Measurements from ENCODE around the gene CYTH2. TPM values are rescaled to one million over a fixed set of nuclear protein-coding genes. Genes with fewer than 3 reads are reported as not detected.

The CYTH2 gene
- total RNA-seq, 1 donor = 66.2 TPM

- Histone ChIP-seq H3K4me2 (ENCODE audit: insufficient read depth, low read length) (no peak overlapping the region), H3K4me3 (ENCODE audit: insufficient read depth, low read length) (no peak overlapping the region), H4K20me1 (ENCODE audit: insufficient read depth, low read length) (no peaks in the 10 kb centered on the region), H3K27me3 (ENCODE audit: insufficient read depth, low read length) (peaks cover 27% of the 10 kb centered on the region), H3K36me3 (ENCODE audit: insufficient read depth, low read length) (no peaks in the 10 kb centered on the region), H2AFZ (ENCODE audit: low read length) (no peak overlapping the region), H3K9me3 (ENCODE audit: low read depth, low read length) (no peaks in the 10 kb centered on the region), H3K79me2 (ENCODE audit: insufficient read depth, low read length) (no peaks in the 10 kb centered on the region), H3K4me1 (ENCODE audit: insufficient read depth, low read length) (no peaks in the 10 kb centered on the region), H3K27ac (ENCODE audit: low read depth, low read length) (no peak overlapping the region)
- no peak for TF ChIP-seq CTCF (IDR thresholded peaks at IDR 0.05; ENCODE audit: extremely low read depth, low read depth, low read length)
- peak; percentile 80 for DNase-seq (ENCODE audit: insufficient read length, low spot score, missing footprints)
Measured at GRCh38 chr19:48502350-48503018, 33.3 kb downstream of the CYTH2 start.

GRCh38 chr19:48506138-48506733 lies 37.1 kb downstream of the CYTH2 start:
- Histone ChIP-seq H3K36me3 (ENCODE audit: insufficient read depth, low read length) (no peaks in the 10 kb centered on the region), H3K27ac (ENCODE audit: low read depth, low read length) (no peak overlapping the region), H3K79me2 (ENCODE audit: insufficient read depth, low read length) (no peaks in the 10 kb centered on the region), H4K20me1 (ENCODE audit: insufficient read depth, low read length) (peaks cover 3% of the 10 kb centered on the region), H3K27me3 (ENCODE audit: insufficient read depth, low read length) (peaks cover 17% of the 10 kb centered on the region), H3K9me3 (ENCODE audit: low read depth, low read length) (no peaks in the 10 kb centered on the region), H3K4me1 (ENCODE audit: insufficient read depth, low read length) (no peaks in the 10 kb centered on the region), H2AFZ (ENCODE audit: low read length) (no peak overlapping the region), H3K4me3 (ENCODE audit: insufficient read depth, low read length) (no peak overlapping the region), H3K4me2 (ENCODE audit: insufficient read depth, low read length) (no peak overlapping the region)
- peak; percentile 57 for TF ChIP-seq CTCF (IDR thresholded peaks at IDR 0.05; ENCODE audit: extremely low read depth, low read depth, low read length)
- DNase-seq (ENCODE audit: insufficient read length, low spot score, missing footprints) = peak; percentile 92

- Histone ChIP-seq H2AFZ (ENCODE audit: low read length) (no peak overlapping the region), H3K4me3 (ENCODE audit: insufficient read depth, low read length) (no peak overlapping the region), H3K79me2 (ENCODE audit: insufficient read depth, low read length) (no peaks in the 10 kb centered on the region), H3K27me3 (ENCODE audit: insufficient read depth, low read length) (peaks cover 27% of the 10 kb centered on the region), H4K20me1 (ENCODE audit: insufficient read depth, low read length) (peaks cover 3% of the 10 kb centered on the region), H3K4me1 (ENCODE audit: insufficient read depth, low read length) (no peaks in the 10 kb centered on the region), H3K9me3 (ENCODE audit: low read depth, low read length) (no peaks in the 10 kb centered on the region), H3K27ac (ENCODE audit: low read depth, low read length) (no peak overlapping the region), H3K4me2 (ENCODE audit: insufficient read depth, low read length) (no peak overlapping the region), H3K36me3 (ENCODE audit: insufficient read depth, low read length) (no peaks in the 10 kb centered on the region)
- DNase-seq (ENCODE audit: insufficient read length, low spot score, missing footprints) = peak; percentile 29
- TF ChIP-seq CTCF (IDR thresholded peaks at IDR 0.05; ENCODE audit: extremely low read depth, low read depth, low read length) = no peak
Measured at GRCh38 chr19:48507911-48508439, 38.8 kb downstream of the CYTH2 start.

- TF ChIP-seq CTCF (IDR thresholded peaks at IDR 0.05; ENCODE audit: extremely low read depth, low read depth, low read length) = no peak
- Histone ChIP-seq H3K27me3 (ENCODE audit: insufficient read depth, low read length) (peaks cover 34% of the 10 kb centered on the region), H3K4me3 (ENCODE audit: insufficient read depth, low read length) (no peak overlapping the region), H3K27ac (ENCODE audit: low read depth, low read length) (no peak overlapping the region), H3K9me3 (ENCODE audit: low read depth, low read length) (no peaks in the 10 kb centered on the region), H3K4me1 (ENCODE audit: insufficient read depth, low read length) (no peaks in the 10 kb centered on the region), H3K4me2 (ENCODE audit: insufficient read depth, low read length) (no peak overlapping the region), H2AFZ (ENCODE audit: low read length) (no peak overlapping the region), H3K36me3 (ENCODE audit: insufficient read depth, low read length) (no peaks in the 10 kb centered on the region), H4K20me1 (ENCODE audit: insufficient read depth, low read length) (peaks cover 3% of the 10 kb centered on the region), H3K79me2 (ENCODE audit: insufficient read depth, low read length) (no peaks in the 10 kb centered on the region)
- DNase-seq (ENCODE audit: insufficient read length, low spot score, missing footprints) = peak; percentile 63
Measured at GRCh38 chr19:48508729-48509411, 39.7 kb downstream of the CYTH2 start.

Data from osteoblast (primary cell).